Measurements from ENCODE around the gene CACNB4. TPM values are rescaled to one million over a fixed set of nuclear protein-coding genes. Genes with fewer than 3 reads are reported as not detected.

The CACNB4 gene
- total and polyA plus RNA-seq, 2 of the 4 experiments (the other 2 are of a cell fraction), result 0.12 to 0.36 TPM

DNA sequence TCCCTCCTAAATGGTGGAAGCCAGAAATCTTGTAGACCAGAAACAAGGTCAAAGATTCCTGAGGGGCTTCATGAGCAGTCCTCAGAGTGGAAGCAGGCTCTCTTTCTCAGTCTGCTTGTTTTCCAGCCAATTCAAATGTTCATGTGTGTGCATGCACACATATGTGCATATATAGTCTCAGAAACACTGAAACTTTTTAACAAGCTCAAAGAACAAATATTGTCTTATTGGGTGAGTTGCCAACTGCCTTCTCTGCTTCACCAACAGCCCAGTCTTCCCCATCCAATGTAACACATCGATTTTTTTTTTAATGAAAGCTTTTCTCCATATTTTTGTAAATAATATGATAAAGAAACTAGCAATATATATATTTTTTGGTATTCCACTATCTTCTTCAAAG, 3.7 kb downstream of the CACNB4 start:
- Histone ChIP-seq H2BK120ac (ENCODE audit: low read depth, low read length) (no peak overlapping the region), H2BK15ac (ENCODE audit: low read depth, low read length) (no peak overlapping the region), H2BK20ac (ENCODE audit: low read depth, low read length) (no peak overlapping the region), H3K36me3 (ENCODE audit: control insufficient read depth, insufficient read depth, low read length) (no peaks in the 10 kb centered on the region), H3K27me3 (ENCODE audit: control insufficient read depth, insufficient read depth, low read length) (peaks cover 34% of the 10 kb centered on the region), H2AK9ac (replicated peaks; ENCODE audit: low read depth, low read length, poor library complexity) (no peak overlapping the region), H3K18ac (ENCODE audit: low read depth, low read length) (no peak overlapping the region), H4K5ac (ENCODE audit: low read depth, low read length) (no peak overlapping the region), H3K23ac (ENCODE audit: low read depth, low read length) (no peak overlapping the region), H3K4me3 (ENCODE audit: insufficient read depth, low read depth, low read length) (no peak overlapping the region), H4K8ac (ENCODE audit: low read depth in 2 of 2, low read length in 2 of 2) (no peak overlapping the region), H3K4me2 (ENCODE audit: low read depth, low read length) (no peak overlapping the region), H3K4ac (ENCODE audit: low read depth, low read length) (no peak overlapping the region), H2AFZ (replicated peaks; ENCODE audit: low read length, poor library complexity) (no peak overlapping the region), H3K27ac (ENCODE audit: insufficient read depth, low read length) (no peak overlapping the region), H4K91ac (ENCODE audit: insufficient read depth, low read depth, low read length) (no peak overlapping the region), H3K56ac (ENCODE audit: extremely low read depth, insufficient read depth, low read length) (no peak overlapping the region), H2BK5ac (ENCODE audit: low read depth, low read length, poor library complexity, severe bottlenecking) (no peak overlapping the region), H3K4me1 (ENCODE audit: control insufficient read depth, insufficient read depth, low read length) (peaks cover 3% of the 10 kb centered on the region; the same call in 1 of the 2 replicates), H2AK5ac (ENCODE audit: low read depth, low read length) (no peak overlapping the region), H3K9me3 (ENCODE audit: control insufficient read depth, insufficient read depth, low read length) (no peaks in the 10 kb centered on the region), H3K79me1 (ENCODE audit: low read depth in 1 of 2, low read length in 2 of 2) (no peaks in the 10 kb centered on the region), H3K9me1 (ENCODE audit: insufficient read depth, low read length) (no peaks in the 10 kb centered on the region), H4K20me1 (ENCODE audit: insufficient read depth, low read length) (no peaks in the 10 kb centered on the region), H3K14ac (replicated peaks; ENCODE audit: low read depth, low read length) (no peak overlapping the region), H3K9ac (ENCODE audit: low read depth, low read length) (no peak overlapping the region)
- intact Hi-C loops (cut with micrococcal nuclease) (no loop called here), dilution Hi-C loops (cut with HindIII; ENCODE audit: low sequenced_read_pairs, unreplicated experiment) (no loop called here), in situ Hi-C loops (cut with MboI; ENCODE audit: low sequenced_read_pairs) (no loop called here)
- WGBS, 2 experiments (ENCODE audit: extremely low coverage in 2 of 2, insufficient read length in 1 of 2), result no CpG with 5 or more reads among the region's 1 CpG
- DNase-seq, result no peak
- BruUV-seq (replicated peaks), result no TSS peak
- TF ChIP-seq ELK1 (IDR thresholded peaks at IDR 0.05; ENCODE audit: borderline replicate concordance, low read depth, low read length) (no peak), NFE2L2 (IDR thresholded peaks at IDR 0.05; ENCODE audit: low read depth, low read length) (no peak), MAFK (IDR thresholded peaks at IDR 0.05; ENCODE audit: low read depth, low read length) (no peak), BHLHE40 (IDR thresholded peaks at IDR 0.05; ENCODE audit: low read depth, low read length) (no peak), MAZ (IDR thresholded peaks at IDR 0.05; ENCODE audit: borderline replicate concordance, low read depth, low read length) (no peak), RAD21 (IDR thresholded peaks at IDR 0.05; ENCODE audit: low read length) (no peak), USF2 (IDR thresholded peaks at IDR 0.05; ENCODE audit: low read depth, low read length) (no peak), SMC3 (IDR thresholded peaks at IDR 0.05; ENCODE audit: low read depth, low read length) (no peak), CHD1 (IDR thresholded peaks at IDR 0.05; ENCODE audit: low read depth, low read length) (no peak), POLR2A (IDR thresholded peaks at IDR 0.05; ENCODE audit: low read depth, low read length) (no peak), RCOR1 (IDR thresholded peaks at IDR 0.05; ENCODE audit: insufficient replicate concordance, low read length) (no peak), RFX5 (IDR thresholded peaks at IDR 0.05; ENCODE audit: low read depth, low read length) (no peak), FOS (IDR thresholded peaks at IDR 0.05; ENCODE audit: low read depth, low read length) (no peak), MXI1 (IDR thresholded peaks at IDR 0.05; ENCODE audit: borderline replicate concordance, low read depth, low read length) (no peak), CEBPB (IDR thresholded peaks at IDR 0.05; ENCODE audit: low read depth, low read length) (no peak)
- TF ChIP-seq, protein P1, sequence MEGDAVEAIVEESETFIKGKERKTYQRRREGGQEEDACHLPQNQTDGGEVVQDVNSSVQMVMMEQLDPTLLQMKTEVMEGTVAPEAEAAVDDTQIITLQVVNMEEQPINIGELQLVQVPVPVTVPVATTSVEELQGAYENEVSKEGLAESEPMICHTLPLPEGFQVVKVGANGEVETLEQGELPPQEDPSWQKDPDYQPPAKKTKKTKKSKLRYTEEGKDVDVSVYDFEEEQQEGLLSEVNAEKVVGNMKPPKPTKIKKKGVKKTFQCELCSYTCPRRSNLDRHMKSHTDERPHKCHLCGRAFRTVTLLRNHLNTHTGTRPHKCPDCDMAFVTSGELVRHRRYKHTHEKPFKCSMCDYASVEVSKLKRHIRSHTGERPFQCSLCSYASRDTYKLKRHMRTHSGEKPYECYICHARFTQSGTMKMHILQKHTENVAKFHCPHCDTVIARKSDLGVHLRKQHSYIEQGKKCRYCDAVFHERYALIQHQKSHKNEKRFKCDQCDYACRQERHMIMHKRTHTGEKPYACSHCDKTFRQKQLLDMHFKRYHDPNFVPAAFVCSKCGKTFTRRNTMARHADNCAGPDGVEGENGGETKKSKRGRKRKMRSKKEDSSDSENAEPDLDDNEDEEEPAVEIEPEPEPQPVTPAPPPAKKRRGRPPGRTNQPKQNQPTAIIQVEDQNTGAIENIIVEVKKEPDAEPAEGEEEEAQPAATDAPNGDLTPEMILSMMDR (conservative IDR thresholded peaks at IDR 0.05; ENCODE audit: low read depth, low read length), result no peak
- ChIA-PET POLR2A (ENCODE audit: unreplicated experiment) (no interaction called here), CTCF (interaction anchor here (0.7 kb wide), 1 partner anchor 478 kb away, joined by 4 read pairs; no protein-coding TSS in a partner anchor)
- ATAC-seq (ENCODE audit: low read depth), result no peak
